OCI-LY1 (cell line): ENCODE measurements around the gene RIGI.

Experiments
- EZH2 ChIP-seq: fragments of 200-600 bp; sonication (generic), shearing (Covaris generic); IDR thresholded peaks from 2 replicates; pipeline ENCODE4 v1.8.0; 2017; ENCODE audit warnings: borderline replicate concordance, mixed run types, mild to moderate bottlenecking, antibody characterized with exemption, low read length, moderate library complexity, mixed read lengths
- TF ChIP-seq, protein P1 (sequence below): fragments of 200-600 bp; sonication (generic), shearing (Covaris generic); IDR thresholded peaks from 2 replicates; pipeline ENCODE4 v1.5.1; 2017; ENCODE audit warnings: mild to moderate bottlenecking, antibody characterized with exemption, low read length, moderate library complexity, mixed read lengths

DNA sequence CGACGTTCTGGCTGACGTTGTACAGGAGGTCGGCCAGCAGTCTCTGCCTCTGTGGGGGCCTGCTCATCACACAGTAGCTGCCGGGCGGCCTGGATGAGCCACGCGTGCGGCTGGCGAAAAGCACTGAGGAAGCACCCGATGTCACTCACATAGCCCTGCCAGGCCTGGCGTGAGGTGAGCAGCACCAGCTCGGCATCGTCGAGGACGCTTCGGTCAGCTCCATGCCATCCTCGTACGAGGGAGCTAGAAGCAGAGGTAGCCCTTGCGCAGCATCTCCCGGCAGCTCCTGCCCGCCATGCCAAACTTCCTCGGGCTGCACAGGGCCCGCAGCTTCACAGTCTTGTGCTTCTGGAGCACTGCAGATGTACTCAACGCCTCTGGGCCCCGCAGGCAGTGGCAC is 40.8 kb upstream of the RIGI start:
- TF ChIP-seq, protein P1, sequence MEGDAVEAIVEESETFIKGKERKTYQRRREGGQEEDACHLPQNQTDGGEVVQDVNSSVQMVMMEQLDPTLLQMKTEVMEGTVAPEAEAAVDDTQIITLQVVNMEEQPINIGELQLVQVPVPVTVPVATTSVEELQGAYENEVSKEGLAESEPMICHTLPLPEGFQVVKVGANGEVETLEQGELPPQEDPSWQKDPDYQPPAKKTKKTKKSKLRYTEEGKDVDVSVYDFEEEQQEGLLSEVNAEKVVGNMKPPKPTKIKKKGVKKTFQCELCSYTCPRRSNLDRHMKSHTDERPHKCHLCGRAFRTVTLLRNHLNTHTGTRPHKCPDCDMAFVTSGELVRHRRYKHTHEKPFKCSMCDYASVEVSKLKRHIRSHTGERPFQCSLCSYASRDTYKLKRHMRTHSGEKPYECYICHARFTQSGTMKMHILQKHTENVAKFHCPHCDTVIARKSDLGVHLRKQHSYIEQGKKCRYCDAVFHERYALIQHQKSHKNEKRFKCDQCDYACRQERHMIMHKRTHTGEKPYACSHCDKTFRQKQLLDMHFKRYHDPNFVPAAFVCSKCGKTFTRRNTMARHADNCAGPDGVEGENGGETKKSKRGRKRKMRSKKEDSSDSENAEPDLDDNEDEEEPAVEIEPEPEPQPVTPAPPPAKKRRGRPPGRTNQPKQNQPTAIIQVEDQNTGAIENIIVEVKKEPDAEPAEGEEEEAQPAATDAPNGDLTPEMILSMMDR, result no peak
- no peak for TF ChIP-seq EZH2
